ENCODE data around the gene HHAT.

DNA sequence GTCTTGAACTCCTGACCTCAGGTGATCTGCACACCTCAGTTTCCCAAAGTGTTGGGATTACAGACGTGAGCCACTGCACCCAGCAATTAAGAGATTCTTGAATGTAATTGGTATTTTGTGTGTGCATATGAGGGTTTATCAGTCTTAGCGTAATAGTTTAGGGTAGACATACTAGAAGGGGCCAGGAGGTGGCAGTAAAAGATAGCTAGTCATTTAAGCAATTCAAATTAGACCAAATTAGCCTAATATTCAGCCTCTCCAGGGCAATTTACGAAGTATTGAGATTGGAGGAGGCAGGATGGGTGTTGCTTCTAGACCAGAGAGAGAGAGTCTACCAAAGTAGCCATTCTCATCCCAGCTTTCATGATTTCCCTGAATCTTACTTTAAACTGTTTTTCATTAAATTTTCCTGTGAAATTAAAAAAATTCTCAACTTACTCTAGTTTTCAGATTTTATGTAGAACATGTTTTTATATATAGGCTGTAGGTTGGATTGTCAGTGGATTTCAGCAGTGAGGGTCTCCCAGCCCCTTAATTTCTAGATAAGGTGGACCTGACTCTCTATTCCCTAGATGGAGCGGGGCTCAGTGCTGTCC lies 119.7 kb downstream of the HHAT start:
- TF ChIP-seq POLR2A (IDR thresholded peaks at IDR 0.05; ENCODE audit: low read length) (no peak), GATA1 (IDR thresholded peaks at IDR 0.05; ENCODE audit: low read depth, low read length) (no peak)
